ENCODE results near the gene PDCD4. TPM values are rescaled to one million over a fixed set of nuclear protein-coding genes. Genes with fewer than 3 reads are reported as not detected.
A peak's percentile ranks its signal among the peaks of the same experiment; 100 is the strongest.

PDCD4 gene
- total and polyA plus RNA-seq, 2 of the 13 experiments (the other 11 are each of a cell fraction or from before 2014, with no cell fraction given): 22.8 to 56.2 TPM

- TF ChIP-seq SRSF4 (IDR thresholded peaks at IDR 0.05; ENCODE audit: low read depth, low read length, poor library complexity, severe bottlenecking) (no peak), CBX2 (IDR thresholded peaks at IDR 0.05; ENCODE audit: low read depth, low read length) (no peak), CBX2 (CRISPR knock-in tag; IDR thresholded peaks at IDR 0.05; ENCODE audit: low read depth) (0 out of 2 replicates have a peak, but pooled peaks have one; percentile 17), ZNF276 (CRISPR knock-in tag; IDR thresholded peaks at IDR 0.05; ENCODE audit: low read depth) (no peak), NR1H2 (CRISPR knock-in tag; IDR thresholded peaks at IDR 0.05; ENCODE audit: borderline replicate concordance, low read depth) (no peak), ZBTB8A (CRISPR knock-in tag; IDR thresholded peaks at IDR 0.05; ENCODE audit: borderline replicate concordance, low read depth) (no peak), ATF7 (IDR thresholded peaks at IDR 0.05) (0 out of 2 replicates have a peak, but pooled peaks have one; percentile 12), ATF7 (CRISPR knock-in tag; IDR thresholded peaks at IDR 0.05) (no peak), ATRX (CRISPR knock-in tag; IDR thresholded peaks at IDR 0.05; ENCODE audit: borderline replicate concordance) (no peak), ZBTB3 (CRISPR knock-in tag; IDR thresholded peaks at IDR 0.05; ENCODE audit: borderline replicate concordance, low read depth) (no peak), GATAD1 (CRISPR knock-in tag; IDR thresholded peaks at IDR 0.05) (peak; percentile 84), HOXA5 (CRISPR knock-in tag; IDR thresholded peaks at IDR 0.05) (peak; percentile 34; the same call in 1 of the 2 replicates), CSRNP2 (CRISPR knock-in tag; conservative IDR thresholded peaks at IDR 0.05; ENCODE audit: low read depth) (no peak), SMAD1 (CRISPR knock-in tag; IDR thresholded peaks at IDR 0.05; ENCODE audit: borderline replicate concordance, low read depth) (no peak), SRY (CRISPR knock-in tag; IDR thresholded peaks at IDR 0.05) (0 out of 2 replicates have a peak, but pooled peaks have one; percentile 41), ZFYVE20 (CRISPR knock-in tag; IDR thresholded peaks at IDR 0.05; ENCODE audit: borderline replicate concordance, low read depth) (no peak), JUNB (CRISPR knock-in tag; IDR thresholded peaks at IDR 0.05; ENCODE audit: borderline replicate concordance) (no peak), ZMYM2 (CRISPR knock-in tag; IDR thresholded peaks at IDR 0.05) (no peak), WIZ (CRISPR knock-in tag; IDR thresholded peaks at IDR 0.05) (no peak), RNF219 (CRISPR knock-in tag; IDR thresholded peaks at IDR 0.05) (no peak), SATB2 (CRISPR knock-in tag; IDR thresholded peaks at IDR 0.05) (no peak; the same call in 1 of the 2 replicates)
Measured at GRCh38 chr10:110918643-110919348, 47.1 kb downstream of the PDCD4 start, which contains the start of gene BBIP1 (continued).
